Type B pancreatic cell (in vitro differentiated cells): ENCODE data around the gene RPA3. TPM values are rescaled to one million over a fixed set of nuclear protein-coding genes. Genes with fewer than 3 reads are reported as not detected.
A peak's percentile ranks its signal among the peaks of the same experiment; 100 is the strongest.

Experiments used
- DNase-seq: peaks from one replicate; pipeline ENCODE4 v3.0.0; 2021; ENCODE audit warnings: mixed read lengths; ENCODE audit not compliant: unreplicated experiment; ENCODE audit errors: extremely low spot score
- H3K27ac Mint-ChIP-seq: 2 replicates; pipeline ENCODE4 v1.8.0; 2021; ENCODE audit warnings: mild to moderate bottlenecking, mixed read lengths
- H3K27me3 Mint-ChIP-seq: 2 replicates; pipeline ENCODE4 v1.8.0; 2021; ENCODE audit warnings: mixed read lengths
- H3K36me3 Mint-ChIP-seq: 2 replicates; pipeline ENCODE4 v1.8.0; 2021; ENCODE audit warnings: mixed read lengths
- H3K4me1 Mint-ChIP-seq: one replicate; pipeline ENCODE4 v1.8.0; 2021; ENCODE audit warnings: mixed read lengths; ENCODE audit not compliant: unreplicated experiment
- H3K4me3 Mint-ChIP-seq: 2 replicates; pipeline ENCODE4 v1.8.0; 2021; ENCODE audit warnings: mild to moderate bottlenecking, mixed read lengths
- H3K9me3 Mint-ChIP-seq: 2 replicates; pipeline ENCODE4 v1.8.0; 2021; ENCODE audit warnings: mixed read lengths
- CTCF ChIP-seq: fragments of 200-600 bp; sonication (generic); conservative IDR thresholded peaks from 2 replicates; pipeline ENCODE4 v1.5.0; 2021; ENCODE audit warnings: antibody characterized with exemption, mild to moderate bottlenecking
- total RNA-seq: library from RNA; stranded (reverse); gene quantifications from 2 replicates; pipeline ENCODE4 v1.2.1, GENCODE V29; 2021; ENCODE audit warnings: low replicate concordance

The RPA3 gene
- total RNA-seq, 1 donor from 2014 or later, result 42.3 TPM

- Mint-ChIP-seq H3K9me3 (peaks cover 4% of the 10 kb centered on the region), H3K36me3 (no peaks in the 10 kb centered on the region), H3K4me3 (no peak overlapping the region), H3K4me1 (peaks cover 13% of the 10 kb centered on the region), H3K27ac (peak overlapping the region; percentile 66), H3K27me3 (no peaks in the 10 kb centered on the region)
- no peak for DNase-seq
- peak; percentile 47 for TF ChIP-seq CTCF
Observed at GRCh38 chr7:7761340-7761973, 43.0 kb upstream of the RPA3 start.

GRCh38 chr7:7757576-7757975, 39.2 kb upstream of the RPA3 start:
- Mint-ChIP-seq H3K27ac (no peak overlapping the region), H3K4me3 (no peak overlapping the region)
- TF ChIP-seq CTCF, result no peak

DNA sequence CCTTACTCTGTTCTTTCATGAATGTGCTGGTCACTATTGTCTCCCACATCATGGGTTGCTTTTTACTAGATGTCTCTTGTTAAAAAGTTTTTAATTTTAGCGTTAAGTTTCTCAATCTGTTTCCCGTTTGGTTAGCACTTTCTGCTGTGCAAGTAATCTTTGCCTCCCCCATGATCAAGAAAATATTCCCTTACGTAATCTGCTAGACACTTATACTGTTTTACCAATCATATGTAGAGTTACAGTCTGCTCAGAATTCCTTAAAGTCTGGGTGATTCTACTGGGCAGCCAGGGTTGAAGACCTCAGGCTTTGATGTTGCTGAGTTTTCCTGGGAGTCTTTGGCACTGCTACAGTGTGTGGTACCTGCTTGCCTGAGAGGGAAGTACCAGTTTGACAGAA, 38.2 kb upstream of the RPA3 start:
- DNase-seq, result no peak
- Mint-ChIP-seq H3K27ac (no peak overlapping the region), H3K9me3 (peaks cover 4% of the 10 kb centered on the region), H3K36me3 (peaks cover 3% of the 10 kb centered on the region), H3K4me1 (peaks cover 6% of the 10 kb centered on the region), H3K4me3 (no peak overlapping the region), H3K27me3 (no peaks in the 10 kb centered on the region)
- TF ChIP-seq CTCF, result no peak

More at GRCh38 chr7:7757576-7757975, 39.2 kb upstream of the RPA3 start:
- Mint-ChIP-seq H3K27me3 (no peaks in the 10 kb centered on the region), H3K36me3 (peaks cover 3% of the 10 kb centered on the region), H3K9me3 (peaks cover 4% of the 10 kb centered on the region), H3K4me1 (peaks cover 6% of the 10 kb centered on the region)
- no peak for DNase-seq

GRCh38 chr7:7751243-7752092, 33.1 kb upstream of the RPA3 start:
- Mint-ChIP-seq H3K4me1 (peaks cover 6% of the 10 kb centered on the region), H3K27me3 (no peaks in the 10 kb centered on the region)

DNA sequence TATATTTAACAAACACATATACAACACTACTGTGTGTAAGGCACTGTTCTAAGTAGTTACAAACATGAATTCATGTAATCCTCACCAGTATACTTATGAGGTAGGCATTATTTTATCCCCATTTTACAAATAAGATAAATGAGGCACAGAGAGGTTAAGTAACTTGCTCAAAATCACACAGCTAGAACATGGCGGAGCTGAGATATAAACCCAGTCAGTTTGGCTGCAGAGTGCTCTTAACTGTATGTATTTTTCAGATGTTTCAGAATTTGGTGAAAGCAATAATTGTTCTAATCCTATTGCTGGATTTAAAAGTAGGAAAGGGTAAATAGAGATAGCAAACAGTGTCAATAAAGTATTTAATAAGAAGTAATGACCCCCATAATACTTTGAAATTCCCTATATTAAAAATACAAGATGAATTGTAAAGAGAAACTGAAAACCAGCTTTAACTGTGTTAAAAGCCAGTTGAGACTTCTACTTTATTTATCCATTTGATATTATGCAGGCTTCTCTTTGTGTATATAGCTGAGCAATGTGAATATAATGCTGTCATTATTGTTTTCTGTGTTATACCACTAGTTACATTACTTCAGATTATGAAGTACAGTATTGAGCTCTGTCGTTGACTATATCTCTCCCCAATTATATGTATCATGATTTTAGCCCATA, 32.3 kb upstream of the RPA3 start:
- H3K27me3 Mint-ChIP-seq, result no peaks in the 10 kb centered on the region
- H3K4me3 Mint-ChIP-seq, result no peak overlapping the region
- no peak for TF ChIP-seq CTCF
- H3K27ac Mint-ChIP-seq, result no peak overlapping the region
- no peak for DNase-seq
- no peaks in the 10 kb centered on the region for H3K9me3 Mint-ChIP-seq
- peaks cover 3% of the 10 kb centered on the region for H3K36me3 Mint-ChIP-seq
- peaks cover 4% of the 10 kb centered on the region for H3K4me1 Mint-ChIP-seq

More at GRCh38 chr7:7751243-7752092, 33.1 kb upstream of the RPA3 start:
- no peak for TF ChIP-seq CTCF
- Mint-ChIP-seq H3K36me3 (peaks cover 3% of the 10 kb centered on the region), H3K4me3 (no peak overlapping the region), H3K9me3 (no peaks in the 10 kb centered on the region), H3K27ac (no peak overlapping the region)
- no peak for DNase-seq
